ENCODE data around the gene IMMT.

IMMT gene

DNA sequence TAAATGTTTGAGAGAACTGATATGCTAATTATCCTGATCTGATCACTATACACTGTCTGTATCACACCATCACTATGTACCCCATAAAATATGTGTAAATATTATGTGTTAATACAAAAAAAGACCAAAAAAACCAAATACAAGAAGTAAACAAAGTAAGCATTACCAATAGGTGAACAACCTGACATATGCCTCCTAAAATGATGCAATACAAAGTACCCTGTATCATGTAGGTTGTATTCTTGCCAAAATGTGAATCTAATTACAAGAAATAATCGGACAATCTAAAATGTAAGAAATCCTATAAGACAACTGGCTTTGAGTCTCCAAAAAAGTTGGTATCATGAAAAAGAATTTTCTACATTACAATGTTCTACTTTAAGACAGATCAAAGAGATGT, 97.3 kb downstream of the IMMT start:
- DNase-seq (ENCODE audit: low read depth in 1 of 2, low spot score in 1 of 2), result no peak
- H3K27me3 ChIP-seq (ENCODE audit: insufficient read depth, poor library complexity, severe bottlenecking), result no peaks in the 10 kb centered on the region
- H3K27ac ChIP-seq (replicated peaks), result no peak overlapping the region
- TF ChIP-seq, protein P1, sequence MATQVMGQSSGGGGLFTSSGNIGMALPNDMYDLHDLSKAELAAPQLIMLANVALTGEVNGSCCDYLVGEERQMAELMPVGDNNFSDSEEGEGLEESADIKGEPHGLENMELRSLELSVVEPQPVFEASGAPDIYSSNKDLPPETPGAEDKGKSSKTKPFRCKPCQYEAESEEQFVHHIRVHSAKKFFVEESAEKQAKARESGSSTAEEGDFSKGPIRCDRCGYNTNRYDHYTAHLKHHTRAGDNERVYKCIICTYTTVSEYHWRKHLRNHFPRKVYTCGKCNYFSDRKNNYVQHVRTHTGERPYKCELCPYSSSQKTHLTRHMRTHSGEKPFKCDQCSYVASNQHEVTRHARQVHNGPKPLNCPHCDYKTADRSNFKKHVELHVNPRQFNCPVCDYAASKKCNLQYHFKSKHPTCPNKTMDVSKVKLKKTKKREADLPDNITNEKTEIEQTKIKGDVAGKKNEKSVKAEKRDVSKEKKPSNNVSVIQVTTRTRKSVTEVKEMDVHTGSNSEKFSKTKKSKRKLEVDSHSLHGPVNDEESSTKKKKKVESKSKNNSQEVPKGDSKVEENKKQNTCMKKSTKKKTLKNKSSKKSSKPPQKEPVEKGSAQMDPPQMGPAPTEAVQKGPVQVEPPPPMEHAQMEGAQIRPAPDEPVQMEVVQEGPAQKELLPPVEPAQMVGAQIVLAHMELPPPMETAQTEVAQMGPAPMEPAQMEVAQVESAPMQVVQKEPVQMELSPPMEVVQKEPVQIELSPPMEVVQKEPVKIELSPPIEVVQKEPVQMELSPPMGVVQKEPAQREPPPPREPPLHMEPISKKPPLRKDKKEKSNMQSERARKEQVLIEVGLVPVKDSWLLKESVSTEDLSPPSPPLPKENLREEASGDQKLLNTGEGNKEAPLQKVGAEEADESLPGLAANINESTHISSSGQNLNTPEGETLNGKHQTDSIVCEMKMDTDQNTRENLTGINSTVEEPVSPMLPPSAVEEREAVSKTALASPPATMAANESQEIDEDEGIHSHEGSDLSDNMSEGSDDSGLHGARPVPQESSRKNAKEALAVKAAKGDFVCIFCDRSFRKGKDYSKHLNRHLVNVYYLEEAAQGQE (IDR thresholded peaks at IDR 0.05; ENCODE audit: insufficient replicate concordance, low read depth), result no peak
- TF ChIP-seq SPI1 (IDR thresholded peaks at IDR 0.05; ENCODE audit: borderline replicate concordance, low read depth) (no peak), POLR2AphosphoS5 (IDR thresholded peaks at IDR 0.05; ENCODE audit: low read depth) (no peak), GABPA (IDR thresholded peaks at IDR 0.05; ENCODE audit: low read depth) (no peak)
- TF ChIP-seq, protein P2, sequence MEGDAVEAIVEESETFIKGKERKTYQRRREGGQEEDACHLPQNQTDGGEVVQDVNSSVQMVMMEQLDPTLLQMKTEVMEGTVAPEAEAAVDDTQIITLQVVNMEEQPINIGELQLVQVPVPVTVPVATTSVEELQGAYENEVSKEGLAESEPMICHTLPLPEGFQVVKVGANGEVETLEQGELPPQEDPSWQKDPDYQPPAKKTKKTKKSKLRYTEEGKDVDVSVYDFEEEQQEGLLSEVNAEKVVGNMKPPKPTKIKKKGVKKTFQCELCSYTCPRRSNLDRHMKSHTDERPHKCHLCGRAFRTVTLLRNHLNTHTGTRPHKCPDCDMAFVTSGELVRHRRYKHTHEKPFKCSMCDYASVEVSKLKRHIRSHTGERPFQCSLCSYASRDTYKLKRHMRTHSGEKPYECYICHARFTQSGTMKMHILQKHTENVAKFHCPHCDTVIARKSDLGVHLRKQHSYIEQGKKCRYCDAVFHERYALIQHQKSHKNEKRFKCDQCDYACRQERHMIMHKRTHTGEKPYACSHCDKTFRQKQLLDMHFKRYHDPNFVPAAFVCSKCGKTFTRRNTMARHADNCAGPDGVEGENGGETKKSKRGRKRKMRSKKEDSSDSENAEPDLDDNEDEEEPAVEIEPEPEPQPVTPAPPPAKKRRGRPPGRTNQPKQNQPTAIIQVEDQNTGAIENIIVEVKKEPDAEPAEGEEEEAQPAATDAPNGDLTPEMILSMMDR (IDR thresholded peaks at IDR 0.05; ENCODE audit: insufficient read depth, low read length), result no peak
- no peak overlapping the region for H3K4me3 ChIP-seq (replicated peaks; ENCODE audit: insufficient read depth, low read length)

DNA sequence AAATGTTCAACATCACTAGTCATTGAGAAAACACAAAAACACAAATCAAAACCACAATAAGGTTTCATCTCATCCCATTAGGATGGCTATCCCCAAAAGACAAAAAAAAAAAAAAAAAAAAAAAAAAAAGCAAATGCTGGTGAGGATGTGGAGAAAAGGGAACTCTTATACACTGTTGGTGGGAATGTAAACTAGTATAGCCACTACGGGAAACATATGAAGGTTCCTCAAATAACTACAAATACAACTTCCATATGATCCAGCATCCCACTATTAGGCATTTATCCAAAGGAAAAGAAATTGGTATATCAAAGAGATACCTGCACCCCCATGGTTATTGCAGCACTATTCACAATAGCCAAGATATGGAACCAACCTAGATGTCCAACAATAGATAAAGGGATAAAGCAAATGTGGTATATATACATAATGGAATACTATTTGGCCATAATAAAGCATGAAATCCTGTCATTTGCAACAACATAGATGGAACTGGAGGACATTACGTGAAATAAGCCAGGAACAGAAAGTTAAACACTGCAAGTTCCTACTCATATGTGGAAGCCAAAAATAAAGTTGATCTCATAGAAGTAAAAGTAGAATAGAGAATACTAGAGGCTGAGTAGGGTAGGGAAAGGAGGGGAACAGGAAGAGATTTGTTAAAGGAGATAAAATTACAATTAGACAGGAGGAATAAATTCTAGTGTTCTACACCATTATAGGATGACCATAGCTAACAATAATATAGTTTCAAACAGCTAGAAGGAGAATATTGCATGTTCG, 98.0 kb downstream of the IMMT start:
- Histone ChIP-seq H3K27ac (replicated peaks) (no peak overlapping the region), H3K27me3 (ENCODE audit: insufficient read depth, poor library complexity, severe bottlenecking) (no peaks in the 10 kb centered on the region), H3K4me3 (replicated peaks; ENCODE audit: insufficient read depth, low read length) (no peak overlapping the region)
- DNase-seq (ENCODE audit: low read depth in 1 of 2, low spot score in 1 of 2), result no peak
- TF ChIP-seq, protein P2 (IDR thresholded peaks at IDR 0.05; ENCODE audit: insufficient read depth, low read length), result no peak
- TF ChIP-seq, protein P1 (IDR thresholded peaks at IDR 0.05; ENCODE audit: insufficient replicate concordance, low read depth), result no peak
- TF ChIP-seq GABPA (IDR thresholded peaks at IDR 0.05; ENCODE audit: low read depth) (no peak), POLR2AphosphoS5 (IDR thresholded peaks at IDR 0.05; ENCODE audit: low read depth) (no peak), SPI1 (IDR thresholded peaks at IDR 0.05; ENCODE audit: borderline replicate concordance, low read depth) (no peak)

DNA sequence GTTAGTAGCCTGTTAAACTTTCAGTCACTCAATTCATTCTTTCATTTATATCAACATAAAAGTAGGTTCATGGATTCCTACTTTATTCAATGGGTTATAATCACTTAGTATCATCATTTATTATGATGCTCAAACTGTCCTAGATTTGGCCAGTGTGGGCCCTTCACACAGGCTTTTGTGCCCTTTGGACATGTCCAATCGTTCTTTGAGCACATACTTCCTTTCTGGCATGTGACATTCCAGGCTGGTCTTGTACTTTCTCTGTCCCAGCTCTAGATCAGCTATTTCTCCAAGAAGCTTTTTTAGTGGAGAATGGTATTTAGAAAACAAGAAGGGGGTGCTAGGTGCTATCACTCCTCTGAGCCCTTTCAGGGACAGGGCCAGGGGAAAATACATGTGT, 101.0 kb downstream of the IMMT start:
- DNase-seq (ENCODE audit: low read depth in 1 of 2, low spot score in 1 of 2), result no peak
- Histone ChIP-seq H3K27me3 (ENCODE audit: insufficient read depth, poor library complexity, severe bottlenecking) (no peaks in the 10 kb centered on the region), H3K27ac (replicated peaks) (no peak overlapping the region), H3K4me3 (replicated peaks; ENCODE audit: insufficient read depth, low read length) (no peak overlapping the region)
- TF ChIP-seq, protein P1 (IDR thresholded peaks at IDR 0.05; ENCODE audit: insufficient replicate concordance, low read depth), result no peak
- no peak for TF ChIP-seq GABPA (IDR thresholded peaks at IDR 0.05; ENCODE audit: low read depth)
- TF ChIP-seq POLR2AphosphoS5 (IDR thresholded peaks at IDR 0.05; ENCODE audit: low read depth), result no peak
- no peak for TF ChIP-seq SPI1 (IDR thresholded peaks at IDR 0.05; ENCODE audit: borderline replicate concordance, low read depth)
- TF ChIP-seq, protein P2 (IDR thresholded peaks at IDR 0.05; ENCODE audit: insufficient read depth, low read length), result no peak
